ENCODE results near the gene CSTPP1.

GRCh38 chr11:46981436-46981835 lies 44.9 kb downstream of the CSTPP1 start:
- no peak for TF ChIP-seq CTCF (IDR thresholded peaks at IDR 0.05)
- TF ChIP-seq POLR2A (IDR thresholded peaks at IDR 0.05): no peak

All from right lobe of liver (tissue), 4 donors.